K562 (cell line): ENCODE measurements around the gene ZFR2. TPM values are rescaled to one million over a fixed set of nuclear protein-coding genes. Genes with fewer than 3 reads are reported as not detected.

Source experiments
- ATAC-seq: fragments of 200-7000 bp; cut with Tn5 transposase; 3 replicates; pipeline ENCODE4 v1.9.1; 2020; ENCODE audit warnings: moderate library complexity
- BruUV-seq: library from RNA; stranded (reverse); fragments of 400-500 nt; replicated peaks from 2 replicates; lab custom pipeline; 2021; lab: Mats Ljungman, UMichigan
- CTCF ChIA-PET: fragments of 300-600 bp; formaldehyde crosslinking; extraction: SDS; loops from one replicate; lab custom pipeline; 2021; ENCODE audit warnings: low intra/inter-chr PET ratio; lab: Yijun Ruan, JAX
- POLR2A ChIA-PET: fragments of 300-600, 350-650 bp; sonication (Branson Sonifier 250); formaldehyde crosslinking; extraction: SDS; loops from one replicate; lab custom pipeline; 2021; ENCODE audit warnings: antibody characterized with exemption, inconsistent platforms; lab: Yijun Ruan, JAX
- DNase-seq, 4 experiments: peaks; one replicate each; pipeline versions ENCODE4 v3.0.0 to v3.0.0-alpha.2; 2011 to 2018; ENCODE audit warnings: low spot score in 3 of 4, mixed read lengths in 3 of 4; ENCODE audit errors: extremely low read depth in 1 of 4
- FAIRE-seq: peaks from 2 replicates; lab custom pipeline; 2011; peaks lifted over from hg19 to GRCh38; lab: Jason Lieb, UNC
- H2AFZ ChIP-seq: 2 replicates; pipeline ENCODE4 v1.6.0; 2011; ENCODE audit warnings: low read depth, low read length, control low read depth, inconsistent platforms
- H3K27ac ChIP-seq: fragments of 200-600 bp; 3 replicates; pipeline ENCODE4 v1.8.0; 2011; ENCODE audit warnings: low read depth, mild to moderate bottlenecking, control low read depth, inconsistent platforms, low read length, moderate library complexity, mixed read lengths; ENCODE audit errors: extremely low read depth
- H3K27me3 ChIP-seq, 2 experiments: fragments of 300-600 bp in 1 of 2; 2 replicates in 1 of 2; 3 replicates in 1 of 2; pipeline versions ENCODE4 v1.6.0 to v1.8.0; 2011; ENCODE audit warnings: inconsistent platforms in 2 of 2, low read length in 2 of 2, mild to moderate bottlenecking in 1 of 2, mixed read lengths in 1 of 2, moderate library complexity in 1 of 2; ENCODE audit not compliant: control insufficient read depth in 2 of 2, insufficient read depth in 2 of 2
- H3K36me3 ChIP-seq: fragments of 300-600 bp; 3 replicates; pipeline ENCODE4 v1.8.0; 2011; ENCODE audit warnings: mild to moderate bottlenecking, low read length, inconsistent platforms; ENCODE audit not compliant: control insufficient read depth, insufficient read depth
- H3K4me1 ChIP-seq, 2 experiments: fragments of 200-600 bp in 1 of 2; replicated peaks in 1 of 2; 2 replicates in 1 of 2; 3 replicates in 1 of 2; pipeline versions ENCODE4 v1.5.1 to v1.8.0; 2011; ENCODE audit warnings: inconsistent platforms in 2 of 2, low read length in 2 of 2, mild to moderate bottlenecking in 1 of 2, mixed read lengths in 1 of 2, moderate library complexity in 1 of 2; ENCODE audit not compliant: control insufficient read depth in 2 of 2, insufficient read depth in 2 of 2
- H3K4me2 ChIP-seq: 2 replicates; pipeline ENCODE4 v1.6.1; 2011; ENCODE audit warnings: low read length, control low read depth, inconsistent platforms, mixed read lengths; ENCODE audit not compliant: insufficient read depth
- H3K4me3 ChIP-seq: fragments of 200-600 bp; sonication (generic), shearing (Covaris generic); 2 replicates; pipeline ENCODE4 v1.5.1; 2016; ENCODE audit warnings: control low read depth, inconsistent platforms
- H3K79me2 ChIP-seq: fragments of 200-600 bp; 3 replicates; pipeline ENCODE4 v1.8.0; 2011; ENCODE audit warnings: low read length, inconsistent platforms; ENCODE audit not compliant: control insufficient read depth, insufficient read depth
- H3K9ac ChIP-seq, 2 experiments: 2 replicates each; pipeline versions ENCODE4 v1.6.0 to v1.6.1; 2011; ENCODE audit warnings: low read depth in 2 of 2, low read length in 2 of 2, control low read depth in 1 of 2, inconsistent platforms in 1 of 2, mild to moderate bottlenecking in 1 of 2, mixed read lengths in 1 of 2; ENCODE audit not compliant: insufficient read depth in 1 of 2
- H3K9me1 ChIP-seq: one replicate; pipeline ENCODE4 v1.6.0; 2011; ENCODE audit warnings: inconsistent platforms, mild to moderate bottlenecking, low read length, moderate library complexity; ENCODE audit not compliant: control insufficient read depth, insufficient read depth
- H3K9me3 ChIP-seq: replicated peaks from 2 replicates; pipeline ENCODE4 v1.5.1; 2011; ENCODE audit warnings: low read depth, low read length, inconsistent platforms; ENCODE audit not compliant: control insufficient read depth, insufficient read depth
- H4K20me1 ChIP-seq: replicated peaks from 2 replicates; pipeline ENCODE4 v1.6.1; 2011; ENCODE audit warnings: low read length, inconsistent platforms, mixed read lengths; ENCODE audit not compliant: control insufficient read depth, insufficient read depth
- JUND ChIP-seq, 2 experiments: IDR thresholded peaks; 2 replicates in 1 of 2; 3 replicates in 1 of 2; pipeline ENCODE4 v1.6.1; 2011; ENCODE audit warnings: borderline replicate concordance in 2 of 2, low read depth in 2 of 2, low read length in 2 of 2, improper control_type of control experiment in 1 of 2, missing biosample characterization in 1 of 2, missing genetic modification characterization in 1 of 2, missing genetic modification reagents in 1 of 2
- U2AF2 ChIP-seq: fragments of 200-400 bp; formaldehyde crosslinking; optimal IDR thresholded peaks from 2 replicates; pipeline ENCODE3; 2017; ENCODE audit warnings: low read depth, mild to moderate bottlenecking, low read length
- WGBS: fragments of 100-300 bp; shearing (Covaris generic); methylation state at CpG from one replicate; pipeline ENCODE4 v1.1.6; 2016; ENCODE audit warnings: low coverage, mixed read lengths; ENCODE audit not compliant: insufficient coverage; ENCODE audit errors: missing lambda C conversion rate; 5-methylcytosine and 5-hydroxymethylcytosine counted together
- in situ Hi-C: fragments of 300-500 bp; cut with MboI; formaldehyde crosslinking; loops from 4 replicates; pipeline ENCODE4 v1.15.0; 2018; ENCODE audit warnings: inconsistent platforms, mixed read lengths
- intact Hi-C: fragments of 100-400 bp; cut with micrococcal nuclease; formaldehyde crosslinking; loops from 2 replicates; pipeline ENCODE4 v1.14.2; 2022
- polyA plus RNA-seq, 8 experiments: library from polyadenylated mRNA; depleted of rRNA in 4 of 8; stranded (reverse) in 5 of 8; unstranded in 3 of 8; fragments of >200 nt; fragmentation: Nextera tagmentation in 2 of 8; fragmentation: Illumina TruSeq in 1 of 8; extraction: Ambion mirVana in 2 of 8; extraction: Trizol in 1 of 8; gene quantifications; 2 replicates each; pipeline versions ENCODE4 v1.2.1 to v1.2.3, GENCODE V29; 2011 to 2014; ENCODE audit warnings: inconsistent platforms in 1 of 8, missing spikeins in 1 of 8
- total RNA-seq, 7 experiments: library from RNA; depleted of rRNA in 6 of 7; stranded (reverse); fragments of >200 nt in 6 of 7; fragmentation: Illumina TruSeq in 2 of 7; extraction: Trizol in 2 of 7; gene quantifications; 2 replicates each; pipeline versions ENCODE4 v1.2.1 to v1.2.3, GENCODE V29; 2011 to 2021; ENCODE audit warnings: low replicate concordance in 1 of 7

The ZFR2 gene
- total and polyA plus RNA-seq, 9 of the 15 experiments (the other 6 are each of a cell fraction or from before 2014, with no cell fraction given) = 0.03 to 0.59 (median 0.07) TPM; not detected in 6

DNA sequence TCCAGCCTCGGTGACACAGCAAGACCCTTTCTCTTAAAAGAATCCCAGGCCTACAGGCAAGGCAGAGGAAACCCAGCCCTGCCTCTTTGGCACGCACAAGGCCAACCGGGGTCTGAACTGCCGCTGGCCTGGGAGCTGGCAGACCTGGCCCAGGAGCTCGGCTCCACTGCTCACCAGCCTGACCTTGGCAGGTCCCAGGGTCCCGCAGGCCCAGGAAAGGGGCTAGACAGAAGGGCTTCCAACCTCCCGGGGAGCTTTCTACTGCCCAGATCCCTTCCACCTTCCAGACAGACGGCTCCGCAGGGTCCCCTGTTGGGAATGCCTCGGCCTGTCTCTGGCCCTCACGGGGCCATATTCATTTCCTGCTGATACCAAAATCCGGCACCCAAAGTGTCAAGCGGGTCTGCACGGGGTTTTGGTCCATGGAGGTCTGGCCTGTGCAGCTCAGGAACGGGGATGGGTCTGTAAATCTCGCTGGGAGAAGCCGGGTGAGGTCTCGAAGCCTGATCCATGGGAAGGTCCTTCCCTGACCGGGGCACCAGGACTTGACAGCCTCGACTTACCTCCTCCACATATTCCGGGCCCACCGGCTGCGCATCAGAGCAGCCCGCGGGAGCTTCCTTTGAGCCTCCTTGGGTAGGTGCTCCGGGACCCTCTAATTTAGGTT, 46.0 kb downstream of the ZFR2 start:
- H4K20me1 ChIP-seq = no peaks in the 10 kb centered on the region
- H3K4me3 ChIP-seq = no peak overlapping the region
- ChIA-PET POLR2A (interaction anchor here (0.6 to 1.5 kb wide), 2 partner anchors 82 to 163 kb away, joined by 3 to 5 read pairs; partner anchors contain the start of gene EEF2), CTCF (interaction anchor here (0.6 to 1.1 kb wide), 2 partner anchors 122 to 131 kb away, joined by 3 read pairs; no protein-coding TSS in a partner anchor)
- ATAC-seq (no peak), DNase-seq (no peak), FAIRE-seq (no peak)
- 58% methylated on average over 17 of the region's 26 CpGs for WGBS
- H3K4me2 ChIP-seq = no peak overlapping the region
- no peaks in the 10 kb centered on the region for H3K9me1 ChIP-seq
- no peaks in the 10 kb centered on the region for H3K9me3 ChIP-seq
- H3K9ac ChIP-seq = no peak overlapping the region; a peak in 1 of 4 replicates
- in situ Hi-C loops (no loop called here), intact Hi-C loops (loop anchor here (5.0 kb wide), 1 partner anchor 101 kb away; no protein-coding TSS in a partner anchor)
- no peak overlapping the region for H3K27ac ChIP-seq
- H3K4me1 ChIP-seq = peaks cover 5 to 66% of the 10 kb centered on the region in 2 experiments; a peak in 4 of 5 replicates
- H3K79me2 ChIP-seq = no peaks in the 10 kb centered on the region
- H2AFZ ChIP-seq = no peak overlapping the region
- no peaks in the 10 kb centered on the region for H3K27me3 ChIP-seq
- no peak for TF ChIP-seq U2AF2
- TF ChIP-seq JUND (IDR thresholded peaks at IDR 0.05; ENCODE audit: borderline replicate concordance, low read depth, low read length) = no peak
- TF ChIP-seq JUND (tag; IDR thresholded peaks at IDR 0.05; ENCODE audit: borderline replicate concordance, low read depth, low read length) = no peak
- BruUV-seq = no TSS peak
- H3K36me3 ChIP-seq = no peaks in the 10 kb centered on the region
